HG03064 (cell line): ENCODE measurements around the gene KIF25.

Experiments used
- ATAC-seq: cut with Tn5 transposase; IDR thresholded peaks from one replicate; pipeline ENCODE4 v1.9.1; 2021; ENCODE audit warnings: low read depth; ENCODE audit not compliant: unreplicated experiment

The KIF25 gene

DNA sequence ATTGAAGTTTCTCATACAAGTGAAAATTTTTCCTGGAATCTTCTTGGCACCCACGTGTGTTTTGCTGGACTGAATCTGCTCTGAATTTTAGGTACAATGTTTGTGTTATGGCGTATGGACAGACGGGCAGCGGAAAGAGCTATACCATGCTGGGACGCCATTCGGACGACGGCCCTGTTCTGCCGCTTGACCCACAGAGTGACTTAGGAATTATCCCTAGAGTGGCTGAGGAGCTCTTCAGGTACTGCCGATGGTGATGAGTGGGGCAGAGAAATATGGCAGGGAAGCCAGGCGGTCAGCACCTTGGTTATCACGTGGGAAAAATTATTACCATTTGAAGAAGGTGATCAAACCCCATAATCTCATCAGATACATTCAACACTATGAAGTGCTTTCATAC lies 36.3 kb downstream of the KIF25 start:
- no peak for ATAC-seq

DNA sequence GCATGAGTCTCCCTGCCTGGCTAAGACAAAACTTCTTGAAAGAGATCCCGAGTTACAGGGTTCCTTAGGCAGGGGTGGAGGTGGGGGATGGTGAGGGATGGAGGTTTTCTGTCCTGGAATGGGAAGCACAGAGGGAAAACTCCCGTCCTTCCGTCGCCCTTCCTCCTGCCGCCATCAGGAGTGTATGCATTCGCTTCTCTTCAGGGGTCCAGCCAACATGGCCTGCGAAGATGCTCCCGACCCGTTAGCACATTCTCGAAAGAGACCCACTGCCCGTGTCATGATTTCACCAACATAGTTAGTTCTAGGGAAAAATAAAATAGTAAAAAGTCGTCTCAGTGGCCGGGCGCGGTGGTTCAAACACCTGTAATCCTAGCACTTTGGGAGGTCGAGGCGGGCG lies 37.1 kb downstream of the KIF25 start:
- no peak for ATAC-seq

- ATAC-seq = no peak
Measured at GRCh38 chr6:168035098-168035660, 37.7 kb downstream of the KIF25 start.

DNA sequence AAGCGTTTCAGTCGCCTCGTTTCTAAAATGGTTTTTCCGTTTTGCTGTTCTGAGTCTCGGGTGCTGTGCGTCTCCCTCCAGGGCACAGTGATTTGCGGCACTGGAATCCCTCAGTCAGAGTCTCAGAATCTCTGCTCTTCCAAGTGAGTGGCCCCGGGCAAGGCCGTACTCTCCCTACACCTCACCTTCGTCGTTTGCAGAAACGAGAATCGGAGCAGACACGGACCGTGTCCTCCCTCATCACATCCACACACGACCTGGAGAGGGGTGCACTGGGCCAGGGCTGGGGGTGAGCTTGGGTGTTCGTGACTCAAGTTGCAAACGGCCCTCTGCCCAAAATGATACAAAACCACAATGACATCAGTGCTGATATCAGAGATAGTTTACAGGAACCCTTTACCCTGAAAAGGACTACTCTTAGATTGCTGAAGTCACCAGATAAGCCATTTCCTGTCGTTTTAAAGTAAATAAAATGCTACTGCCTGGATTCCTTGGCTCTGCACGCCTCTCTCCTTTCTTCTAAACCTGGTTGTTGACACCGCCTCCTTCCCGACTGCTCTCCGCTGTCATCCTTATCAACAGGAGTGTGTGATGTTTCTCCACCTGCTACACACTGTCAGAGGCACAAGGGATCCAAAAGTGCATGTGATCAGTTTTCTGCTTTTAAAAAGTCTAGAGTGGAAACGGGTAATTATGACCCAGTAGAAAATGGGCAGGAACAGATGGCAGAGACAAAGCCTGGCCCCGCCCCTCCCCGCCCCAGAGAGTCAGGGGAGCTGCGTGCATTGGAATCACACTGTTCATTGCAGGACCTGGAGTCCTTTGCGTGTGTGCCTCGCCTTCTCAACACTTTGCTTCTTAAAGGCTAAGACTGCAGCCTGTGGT lies 38.4 kb downstream of the KIF25 start:
- no peak for ATAC-seq

- ATAC-seq = no peak
Measured at GRCh38 chr6:168037242-168037641, 39.8 kb downstream of the KIF25 start.

DNA sequence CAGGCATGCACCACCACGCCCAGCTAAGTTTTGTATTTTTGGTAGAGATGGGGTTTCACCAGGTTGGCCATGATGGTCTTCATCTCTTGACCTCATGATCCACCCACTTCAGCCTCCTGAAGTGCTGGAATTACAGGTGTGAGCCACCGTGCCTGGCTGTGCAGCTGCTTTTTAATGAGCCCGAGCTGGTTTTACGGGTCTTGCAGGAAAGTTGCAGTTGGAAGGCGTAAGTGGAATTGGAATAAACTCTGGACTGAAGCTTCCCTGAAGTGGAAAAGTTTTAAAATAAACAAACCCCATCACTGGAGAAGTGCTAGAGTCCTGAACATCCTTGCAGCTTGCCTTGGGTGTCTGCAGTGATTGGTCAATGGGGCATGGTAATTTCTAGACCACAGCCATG lies 40.4 kb downstream of the KIF25 start:
- no peak for ATAC-seq

- no peak for ATAC-seq
Measured at GRCh38 chr6:168038576-168039140, 41.2 kb downstream of the KIF25 start.

- no peak for ATAC-seq
Measured at GRCh38 chr6:168039301-168039700, 41.8 kb downstream of the KIF25 start.

DNA sequence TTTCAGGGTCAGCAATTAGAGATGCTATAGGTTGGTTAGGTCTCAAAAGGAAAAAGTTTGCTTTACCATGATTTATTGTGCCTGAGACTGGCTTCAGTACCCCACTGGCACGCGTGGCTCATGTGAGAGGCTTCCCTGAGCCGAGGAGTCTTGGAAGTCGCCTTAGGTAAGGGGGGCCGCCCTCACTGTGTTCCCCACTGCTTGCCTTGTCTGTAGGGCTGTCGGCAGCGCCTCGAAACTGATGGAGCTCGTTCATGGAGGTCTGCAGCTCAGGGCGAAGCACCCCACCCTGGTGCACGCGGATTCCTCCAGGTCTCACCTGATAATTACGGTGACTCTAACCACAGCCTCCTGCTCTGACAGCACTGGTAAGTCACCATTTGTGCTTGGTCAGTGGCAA lies 42.4 kb downstream of the KIF25 start:
- ATAC-seq = no peak

DNA sequence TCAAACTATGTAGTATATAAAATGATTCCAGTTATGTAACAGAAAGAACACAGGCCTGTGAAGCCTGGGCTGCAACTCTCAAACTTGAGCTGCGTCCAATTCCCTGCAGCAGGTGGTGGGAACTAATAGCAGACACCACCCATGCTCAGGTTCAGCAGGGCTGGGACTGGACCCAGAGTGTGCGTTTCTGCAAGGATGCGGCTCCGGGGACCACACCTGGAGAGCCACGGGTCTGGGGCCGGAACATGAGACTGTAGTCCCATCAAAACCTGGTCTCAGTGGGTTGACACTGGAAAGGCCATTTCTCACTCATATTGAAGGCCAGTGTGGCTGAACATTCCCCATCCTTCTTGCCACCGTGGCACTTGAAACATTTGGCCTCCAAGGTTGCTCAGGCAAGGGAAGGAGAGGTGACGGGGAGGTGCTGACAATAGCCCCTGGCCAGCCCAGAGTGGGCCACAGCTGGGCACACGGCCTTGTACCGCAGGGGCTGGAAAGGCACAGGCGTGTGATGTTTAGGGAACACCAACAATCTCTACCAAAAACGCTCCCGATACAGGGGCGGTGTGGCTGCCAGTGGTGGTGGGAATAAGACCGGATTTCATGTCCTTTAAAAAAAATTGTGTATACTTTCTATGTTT lies 43.5 kb downstream of the KIF25 start:
- no peak for ATAC-seq

DNA sequence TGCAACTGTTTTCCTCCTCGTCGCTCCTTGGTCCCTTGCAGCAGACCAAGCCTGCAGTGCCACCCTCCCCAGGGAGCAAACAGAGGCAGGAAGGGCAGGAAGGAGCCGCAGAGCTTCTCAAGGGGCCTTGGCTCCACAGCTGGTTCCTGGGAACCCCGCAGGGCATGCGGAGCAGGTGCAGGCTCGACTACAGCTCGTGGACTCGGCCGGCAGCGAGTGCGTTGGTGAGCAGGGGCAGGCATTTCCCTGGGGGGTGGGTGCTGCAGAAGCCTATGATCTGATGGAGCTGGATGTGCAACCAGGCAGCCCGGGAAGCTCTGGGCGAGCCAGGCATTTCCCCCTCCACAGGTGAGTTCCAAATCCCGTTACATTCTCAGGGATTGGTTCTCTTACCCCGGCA lies 44.5 kb downstream of the KIF25 start:
- ATAC-seq = no peak

DNA sequence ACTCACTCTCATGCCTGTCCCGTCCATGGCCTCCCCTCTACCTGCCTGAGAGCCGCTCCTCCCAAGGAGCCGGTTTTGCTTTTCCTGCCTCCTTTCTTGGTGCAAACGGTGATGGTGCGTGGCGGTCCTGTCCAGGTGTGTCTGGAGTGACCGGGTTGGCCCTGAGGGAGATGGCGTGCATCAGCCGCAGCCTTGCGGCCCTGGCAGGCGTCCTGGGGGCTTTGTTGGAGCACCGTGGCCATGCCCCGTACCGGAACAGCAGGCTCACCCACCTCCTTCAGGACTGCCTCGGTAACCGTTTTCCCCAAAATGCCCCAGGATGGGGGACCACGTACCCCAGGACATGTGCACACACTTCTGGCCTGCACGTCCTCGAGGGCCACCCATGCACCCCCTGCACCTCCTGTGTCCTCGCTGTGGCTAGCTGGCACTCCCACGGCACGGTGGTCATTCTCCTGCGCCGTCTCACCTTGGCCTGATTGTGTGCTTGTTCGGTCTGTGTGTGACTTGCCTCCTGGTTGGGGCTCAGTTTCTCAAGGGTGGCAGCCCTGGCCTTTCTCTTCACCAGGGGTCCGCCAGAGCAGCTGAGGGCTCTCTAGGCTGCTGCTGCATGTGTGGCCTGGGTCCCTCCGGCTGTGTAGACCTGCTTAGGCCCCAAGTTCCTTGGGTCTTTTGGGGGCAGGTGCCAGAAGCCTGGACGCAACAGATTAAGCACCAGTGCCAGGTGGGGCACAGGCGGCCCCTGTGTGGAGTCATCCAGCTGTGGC lies 45.1 kb downstream of the KIF25 start:
- ATAC-seq = no peak

- ATAC-seq = no peak
Measured at GRCh38 chr6:168043193-168043847, 45.8 kb downstream of the KIF25 start.

- ATAC-seq = no peak
Measured at GRCh38 chr6:168043848-168044415, 46.5 kb downstream of the KIF25 start.

DNA sequence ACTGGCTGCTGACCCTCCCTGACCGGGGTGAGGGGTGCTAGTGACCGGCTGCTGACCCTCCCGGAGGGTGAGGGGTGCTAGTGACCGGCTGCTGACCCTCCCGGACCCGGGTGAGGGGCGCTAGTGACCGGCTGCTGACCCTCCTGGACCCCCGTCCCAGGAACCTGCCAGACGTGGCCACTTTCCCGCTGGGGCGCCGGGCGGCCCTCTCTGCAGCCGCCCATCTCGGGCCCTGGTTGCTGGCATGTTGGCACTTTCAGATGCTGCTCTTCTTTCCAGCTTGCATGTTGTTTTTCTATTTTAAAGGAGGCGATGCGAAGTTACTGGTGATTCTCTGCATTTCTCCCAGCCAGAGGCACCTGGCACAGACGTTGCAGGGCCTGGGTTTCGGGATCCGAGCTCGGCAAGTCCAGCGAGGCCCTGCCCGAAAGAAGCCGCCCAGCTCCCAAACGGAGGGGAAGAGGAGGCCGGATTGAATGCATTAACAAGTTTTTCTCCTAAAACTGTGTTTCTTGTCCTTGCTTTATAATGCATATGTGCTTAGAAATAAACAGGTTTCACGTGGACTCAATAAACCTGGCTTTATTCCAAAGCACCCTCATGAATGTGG lies 47.2 kb downstream of the KIF25 start:
- no peak for ATAC-seq

- ATAC-seq = no peak
Measured at GRCh38 chr6:168045141-168045691, 47.7 kb downstream of the KIF25 start.

DNA sequence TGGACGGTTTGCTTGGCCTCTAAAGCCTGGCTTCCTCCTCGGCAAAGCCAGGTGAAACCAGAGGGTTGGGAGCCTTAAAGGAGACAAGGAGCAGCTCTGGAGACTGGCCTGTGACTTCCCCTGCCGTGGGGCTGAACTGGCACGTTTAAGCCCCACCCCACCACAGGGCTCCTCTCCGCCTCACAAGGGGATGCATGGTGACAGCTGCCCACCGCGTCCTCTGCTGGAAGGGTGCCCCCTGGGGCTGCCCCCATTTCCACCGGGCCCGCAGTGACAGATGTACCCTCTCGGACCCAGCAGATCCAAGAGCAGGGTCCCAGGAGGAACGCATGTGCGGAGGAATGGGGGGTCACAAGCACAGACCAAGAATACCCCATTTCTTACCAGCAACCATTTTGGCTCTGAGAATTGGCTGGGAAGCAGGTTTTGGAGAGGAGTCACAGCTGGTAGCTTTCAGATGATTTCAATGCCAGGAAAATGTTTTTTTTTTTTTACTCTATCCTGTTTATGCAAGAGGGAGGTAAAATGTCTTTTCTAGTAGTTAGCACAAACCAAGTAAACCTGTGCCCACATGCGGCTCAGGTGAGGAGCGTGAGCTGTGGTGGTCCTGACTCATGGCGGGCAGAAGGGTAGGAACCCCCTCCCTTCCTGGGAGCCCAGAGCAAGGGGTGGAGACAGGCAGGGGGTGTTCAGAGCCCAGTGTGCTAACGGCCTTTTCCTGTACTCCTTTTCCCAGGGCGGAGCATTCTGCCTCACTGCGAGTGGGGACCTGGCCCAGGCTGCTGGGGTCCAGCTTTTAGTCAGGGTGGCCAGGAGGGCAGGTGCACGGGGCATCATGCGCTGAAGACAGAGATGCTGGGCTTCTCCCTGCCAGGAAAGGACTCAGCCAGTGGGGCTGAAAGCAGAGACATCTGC lies 48.5 kb downstream of the KIF25 start:
- ATAC-seq = no peak

DNA sequence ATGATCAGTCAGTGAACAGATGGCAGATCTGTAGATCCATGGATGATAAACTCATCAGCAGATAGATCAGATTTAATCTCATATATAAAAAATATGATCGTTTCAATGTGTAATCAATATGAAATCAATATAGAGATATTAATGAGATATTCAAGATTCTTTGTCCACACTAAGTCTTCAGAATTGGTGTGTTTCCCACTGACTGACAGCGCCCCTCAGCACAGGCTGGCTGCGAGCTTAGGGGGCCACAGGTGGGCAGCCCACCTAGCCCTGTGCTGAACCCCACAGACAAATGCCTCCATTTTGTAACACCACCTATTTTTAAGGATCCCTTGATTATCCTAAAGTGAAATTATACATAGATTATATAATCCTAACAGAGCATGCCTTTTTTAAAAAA lies 49.2 kb downstream of the KIF25 start:
- ATAC-seq = no peak
